Measurements from ENCODE around the gene RINL.

DNA sequence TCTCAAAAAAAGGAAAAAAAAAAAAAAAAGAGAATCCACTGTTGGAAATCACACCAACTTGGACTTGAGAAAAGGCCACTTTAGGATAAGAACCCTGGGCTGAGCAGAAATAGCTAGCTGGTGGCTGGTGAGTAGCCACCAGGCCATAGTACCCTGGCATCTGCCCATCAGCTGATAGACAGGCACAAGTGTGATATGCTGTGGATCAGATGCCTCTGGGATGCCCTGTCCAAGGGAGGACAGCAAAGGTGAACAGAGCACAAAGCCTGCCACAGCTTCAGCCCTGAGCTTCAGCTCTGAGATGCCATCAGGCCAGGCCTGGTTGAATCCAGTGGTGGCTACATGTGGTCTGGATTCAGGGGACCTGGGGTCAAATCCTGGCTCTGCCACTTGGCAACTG lies 12.6 kb upstream of the RINL start:
- no peak for TF ChIP-seq EZH2 (IDR thresholded peaks at IDR 0.05; ENCODE audit: borderline replicate concordance, low read length)
- TF ChIP-seq, protein P1, sequence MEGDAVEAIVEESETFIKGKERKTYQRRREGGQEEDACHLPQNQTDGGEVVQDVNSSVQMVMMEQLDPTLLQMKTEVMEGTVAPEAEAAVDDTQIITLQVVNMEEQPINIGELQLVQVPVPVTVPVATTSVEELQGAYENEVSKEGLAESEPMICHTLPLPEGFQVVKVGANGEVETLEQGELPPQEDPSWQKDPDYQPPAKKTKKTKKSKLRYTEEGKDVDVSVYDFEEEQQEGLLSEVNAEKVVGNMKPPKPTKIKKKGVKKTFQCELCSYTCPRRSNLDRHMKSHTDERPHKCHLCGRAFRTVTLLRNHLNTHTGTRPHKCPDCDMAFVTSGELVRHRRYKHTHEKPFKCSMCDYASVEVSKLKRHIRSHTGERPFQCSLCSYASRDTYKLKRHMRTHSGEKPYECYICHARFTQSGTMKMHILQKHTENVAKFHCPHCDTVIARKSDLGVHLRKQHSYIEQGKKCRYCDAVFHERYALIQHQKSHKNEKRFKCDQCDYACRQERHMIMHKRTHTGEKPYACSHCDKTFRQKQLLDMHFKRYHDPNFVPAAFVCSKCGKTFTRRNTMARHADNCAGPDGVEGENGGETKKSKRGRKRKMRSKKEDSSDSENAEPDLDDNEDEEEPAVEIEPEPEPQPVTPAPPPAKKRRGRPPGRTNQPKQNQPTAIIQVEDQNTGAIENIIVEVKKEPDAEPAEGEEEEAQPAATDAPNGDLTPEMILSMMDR (IDR thresholded peaks at IDR 0.05; ENCODE audit: low read length), result no peak

Data from OCI-LY1 (cell line).